ENCODE results near the gene PRICKLE2. TPM values are rescaled to one million over a fixed set of nuclear protein-coding genes. Genes with fewer than 3 reads are reported as not detected.

The PRICKLE2 gene
- polyA plus RNA-seq, 3 donors: not detected

GRCh38 chr3:64149886-64150285 is 75.4 kb downstream of the PRICKLE2 start:
- WGBS (ENCODE audit: insufficient coverage): 100% methylated on average over 2 of the region's 6 CpGs
- Histone ChIP-seq H3K4me2 (replicated peaks; ENCODE audit: extremely low read depth, low read length, poor library complexity, severe bottlenecking) (no peak overlapping the region), H3K9ac (ENCODE audit: insufficient read depth, low read length, poor library complexity, severe bottlenecking) (no peak overlapping the region), H3K4me1 (ENCODE audit: control insufficient read depth in 1 of 2, insufficient read depth in 2 of 2, low read length in 2 of 2) (no peaks in the 10 kb centered on the region), H3K79me2 (ENCODE audit: insufficient read depth, low read length) (no peaks in the 10 kb centered on the region), H3K36me3 (replicated peaks in 1 of 2; ENCODE audit: control insufficient read depth in 1 of 2, insufficient read depth in 2 of 2, low read length in 2 of 2) (no peaks in the 10 kb centered on the region), H4K20me1 (ENCODE audit: insufficient read depth, low read length) (no peaks in the 10 kb centered on the region), H3K9me3 (replicated peaks in 1 of 2; ENCODE audit: control insufficient read depth in 1 of 2, insufficient read depth in 1 of 2, low read length in 2 of 2) (peaks cover 0 to 14% of the 10 kb centered on the region in 2 donors), H3K4me3 (replicated peaks in 1 of 3; ENCODE audit: low read depth in 2 of 3, low read length in 3 of 3) (no peak overlapping the region), H3K27ac (ENCODE audit: low read depth in 1 of 2, low read length in 2 of 2) (no peak overlapping the region), H2AFZ (ENCODE audit: insufficient read depth, low read depth, low read length, poor library complexity, severe bottlenecking) (no peak overlapping the region), H3K27me3 (ENCODE audit: control insufficient read depth in 2 of 2, insufficient read depth in 2 of 2, low read length in 2 of 2) (no peaks in the 10 kb centered on the region)
- Mint-ChIP-seq H3K27ac (peak overlapping the region in 1 of 7 donors; percentile 35), H3K27me3 (ENCODE audit: low read depth in 3 of 3) (peaks cover 0 to 4% (median 4%) of the 10 kb centered on the region in 3 donors), H3K9me3 (peaks cover 3 to 22% (median 12%) of the 10 kb centered on the region in 7 donors), H3K36me3 (no peaks in the 10 kb centered on the region), H3K4me1 (no peaks in the 10 kb centered on the region), H3K4me3 (no peak overlapping the region)
- intact Hi-C loops (cut with micrococcal nuclease): no loop called here
- no peak for TF ChIP-seq CTCF (IDR thresholded peaks at IDR 0.05)
- DNase-seq: no peak

GRCh38 chr3:64148955-64149653 is 76.2 kb downstream of the PRICKLE2 start:
- H3K27ac Mint-ChIP-seq: no peak overlapping the region
- no peaks in the 10 kb centered on the region for H3K4me1 Mint-ChIP-seq
- H3K36me3 ChIP-seq (replicated peaks in 1 of 2; ENCODE audit: control insufficient read depth in 1 of 2, insufficient read depth in 2 of 2, low read length in 2 of 2): no peaks in the 10 kb centered on the region
- DNase-seq: no peak
- H3K9me3 ChIP-seq (replicated peaks in 1 of 2; ENCODE audit: control insufficient read depth in 1 of 2, insufficient read depth in 1 of 2, low read length in 2 of 2): peaks cover 0 to 14% of the 10 kb centered on the region in 2 donors
- no peak overlapping the region for H3K9ac ChIP-seq (ENCODE audit: insufficient read depth, low read length, poor library complexity, severe bottlenecking)
- intact Hi-C loops (cut with micrococcal nuclease): no loop called here
- no peaks in the 10 kb centered on the region for H3K4me1 ChIP-seq (ENCODE audit: control insufficient read depth in 1 of 2, insufficient read depth in 2 of 2, low read length in 2 of 2)
- H3K4me3 Mint-ChIP-seq: no peak overlapping the region
- no peak overlapping the region for H3K4me2 ChIP-seq (replicated peaks; ENCODE audit: extremely low read depth, low read length, poor library complexity, severe bottlenecking)
- H3K79me2 ChIP-seq (ENCODE audit: insufficient read depth, low read length): no peaks in the 10 kb centered on the region
- no peak overlapping the region for H2AFZ ChIP-seq (ENCODE audit: insufficient read depth, low read depth, low read length, poor library complexity, severe bottlenecking)
- 87% methylated on average over 9 of the region's 10 CpGs for WGBS (ENCODE audit: insufficient coverage)
- H4K20me1 ChIP-seq (ENCODE audit: insufficient read depth, low read length): no peaks in the 10 kb centered on the region
- H3K36me3 Mint-ChIP-seq: no peaks in the 10 kb centered on the region
- H3K4me3 ChIP-seq (replicated peaks in 1 of 3; ENCODE audit: low read depth in 2 of 3, low read length in 3 of 3): no peak overlapping the region
- no peaks in the 10 kb centered on the region for H3K27me3 ChIP-seq (ENCODE audit: control insufficient read depth in 2 of 2, insufficient read depth in 2 of 2, low read length in 2 of 2)
- no peak for TF ChIP-seq CTCF (IDR thresholded peaks at IDR 0.05)
- no peak overlapping the region for H3K27ac ChIP-seq (ENCODE audit: low read depth in 1 of 2, low read length in 2 of 2)
- H3K27me3 Mint-ChIP-seq (ENCODE audit: low read depth in 3 of 3): peaks cover 0 to 4% (median 3%) of the 10 kb centered on the region in 3 donors
- peaks cover 3 to 19% (median 12%) of the 10 kb centered on the region in 7 donors for H3K9me3 Mint-ChIP-seq

All from CD14-positive monocyte (primary cell).